ENCODE results near the gene SF3A1. TPM values are rescaled to one million over a fixed set of nuclear protein-coding genes. Genes with fewer than 3 reads are reported as not detected.

SF3A1 gene
- total and polyA plus RNA-seq, 2 donors (not counting 1 experiment from before 2014, with no cell fraction given): 92.1 to 283 TPM

DNA sequence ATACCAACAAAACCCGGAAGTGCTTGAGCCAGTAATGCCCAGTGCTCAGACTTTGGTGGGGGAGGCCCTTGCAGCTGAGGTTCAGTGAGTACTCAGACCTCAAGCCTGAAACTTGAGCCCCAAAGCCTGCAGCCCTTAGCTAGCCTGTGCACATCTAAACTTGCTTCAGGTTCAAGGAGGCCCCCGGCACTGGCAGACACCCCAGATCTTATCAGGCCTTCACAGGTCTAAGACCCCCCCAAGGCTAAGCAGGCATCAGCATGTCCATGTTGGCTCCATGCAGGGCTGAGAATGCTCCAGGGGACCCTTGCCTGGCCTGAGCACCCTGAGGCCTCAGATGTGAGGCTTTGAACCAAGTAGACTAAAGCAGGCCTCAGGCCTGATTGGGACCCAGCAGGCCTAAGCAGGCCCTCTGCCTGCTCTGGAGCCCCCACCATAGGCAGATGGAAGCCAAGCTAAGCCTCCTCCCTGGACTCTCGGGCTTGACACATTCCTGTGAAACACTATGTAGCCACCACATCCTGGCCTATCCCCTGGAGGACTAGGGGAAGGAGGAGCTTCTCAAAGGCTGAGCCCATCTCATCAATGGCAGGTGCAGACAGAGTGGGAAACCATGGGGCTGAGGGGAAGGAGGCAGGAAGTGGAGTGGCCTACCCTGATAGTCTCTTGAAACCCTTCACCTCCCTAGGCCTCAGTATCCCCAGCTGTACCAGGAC lies 66.2 kb downstream of the SF3A1 start:
- WGBS (ENCODE audit: insufficient coverage): 50% methylated on average over 2 of the region's 3 CpGs
- TF ChIP-seq, protein P1, sequence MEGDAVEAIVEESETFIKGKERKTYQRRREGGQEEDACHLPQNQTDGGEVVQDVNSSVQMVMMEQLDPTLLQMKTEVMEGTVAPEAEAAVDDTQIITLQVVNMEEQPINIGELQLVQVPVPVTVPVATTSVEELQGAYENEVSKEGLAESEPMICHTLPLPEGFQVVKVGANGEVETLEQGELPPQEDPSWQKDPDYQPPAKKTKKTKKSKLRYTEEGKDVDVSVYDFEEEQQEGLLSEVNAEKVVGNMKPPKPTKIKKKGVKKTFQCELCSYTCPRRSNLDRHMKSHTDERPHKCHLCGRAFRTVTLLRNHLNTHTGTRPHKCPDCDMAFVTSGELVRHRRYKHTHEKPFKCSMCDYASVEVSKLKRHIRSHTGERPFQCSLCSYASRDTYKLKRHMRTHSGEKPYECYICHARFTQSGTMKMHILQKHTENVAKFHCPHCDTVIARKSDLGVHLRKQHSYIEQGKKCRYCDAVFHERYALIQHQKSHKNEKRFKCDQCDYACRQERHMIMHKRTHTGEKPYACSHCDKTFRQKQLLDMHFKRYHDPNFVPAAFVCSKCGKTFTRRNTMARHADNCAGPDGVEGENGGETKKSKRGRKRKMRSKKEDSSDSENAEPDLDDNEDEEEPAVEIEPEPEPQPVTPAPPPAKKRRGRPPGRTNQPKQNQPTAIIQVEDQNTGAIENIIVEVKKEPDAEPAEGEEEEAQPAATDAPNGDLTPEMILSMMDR (IDR thresholded peaks at IDR 0.05): no peak
- no peak for TF ChIP-seq EZH2 (IDR thresholded peaks at IDR 0.05; ENCODE audit: borderline replicate concordance, insufficient read depth, low read depth, low read length, poor library complexity, severe bottlenecking)
- Mint-ChIP-seq H3K27ac (peak overlapping the region; percentile 93), H3K4me3 (peak overlapping the region; percentile 93), H3K4me1 (peaks cover 38% of the 10 kb centered on the region), H3K27me3 (no peaks in the 10 kb centered on the region), H3K9me3 (ENCODE audit: insufficient read depth) (no peaks in the 10 kb centered on the region)
- H3K36me3 ChIP-seq (replicated peaks in 1 of 2; ENCODE audit: control extremely low read depth in 1 of 2, control insufficient read depth in 1 of 2, extremely low read depth in 1 of 2, insufficient read depth in 2 of 2, low read length in 1 of 2): peaks cover 0 to 39% of the 10 kb centered on the region in 2 experiments
- ChIA-PET CTCF (interaction anchor here (1.4 to 13.2 kb wide), 8 partner anchors 19 to 135 kb away, joined by 3 to 510 read pairs (median 80); partner anchors contain the start of genes CCDC157, MTFP1, RNF215 and SEC14L2), POLR2A (interaction anchor here (1.1 to 5.9 kb wide), 7 partner anchors 14 to 134 kb away, joined by 3 to 64 read pairs (median 16); partner anchors contain the start of genes CCDC157, SEC14L2, SF3A1 and TBC1D10A)
- H3K27ac ChIP-seq (ENCODE audit: low read length in 2 of 2): peak overlapping the region; percentile 34 to 72
- H2AFZ ChIP-seq (ENCODE audit: insufficient read depth, low read depth, low read length, poor library complexity, severe bottlenecking): peak overlapping the region; percentile 92
- peaks cover 20% of the 10 kb centered on the region for H3K79me2 ChIP-seq (ENCODE audit: control insufficient read depth, insufficient read depth, low read length)
- H3K27me3 ChIP-seq (replicated peaks in 1 of 4; ENCODE audit: control extremely low read depth in 1 of 4, control insufficient read depth in 3 of 4, insufficient read depth in 4 of 4, low read length in 3 of 4): no peaks in the 10 kb centered on the region
- no peaks in the 10 kb centered on the region for H3K9me3 ChIP-seq (ENCODE audit: control extremely low read depth in 1 of 3, control insufficient read depth in 2 of 3, insufficient read depth in 1 of 3, low read length in 2 of 3)
- peak overlapping the region in 4 of 5 experiments; percentile 69 to 83 (median 72) for H3K4me3 ChIP-seq (ENCODE audit: control extremely low read depth in 1 of 5, extremely low read depth in 1 of 5, insufficient read depth in 1 of 5, low read depth in 2 of 5, low read length in 4 of 5)
- no peak overlapping the region for H3K9ac ChIP-seq (ENCODE audit: low read length)
- ATAC-seq (ENCODE audit: low read depth) (no peak), DNase-seq (no peak)
- peak overlapping the region; percentile 98 for H3K4me2 ChIP-seq (replicated peaks; ENCODE audit: low read depth, low read length, poor library complexity, severe bottlenecking)
- H4K20me1 ChIP-seq (ENCODE audit: control insufficient read depth, insufficient read depth, low read length, poor library complexity, severe bottlenecking): peaks cover 16% of the 10 kb centered on the region
- H3K4me1 ChIP-seq (ENCODE audit: control insufficient read depth in 2 of 2, insufficient read depth in 2 of 2, low read length in 2 of 2): peaks cover 23 to 44% of the 10 kb centered on the region in 2 donors
- intact Hi-C loops (cut with micrococcal nuclease): no loop called here

DNA sequence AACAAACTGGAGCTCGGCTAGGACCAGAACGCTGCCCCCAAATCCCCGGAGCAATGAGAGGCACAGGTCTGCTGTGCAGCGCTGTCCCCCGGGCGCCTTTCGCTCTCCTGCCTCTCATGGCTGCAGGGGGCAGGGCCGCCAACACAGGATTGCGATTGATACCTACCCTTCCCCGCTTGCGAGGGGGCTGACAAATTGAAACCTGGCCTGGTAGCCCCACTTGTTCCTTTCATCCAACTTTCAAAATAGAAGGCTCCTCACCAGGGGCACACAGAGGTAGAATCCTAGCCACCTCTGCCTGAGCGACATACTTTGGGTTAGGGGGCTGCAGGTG lies 66.7 kb downstream of the SF3A1 start:
- Histone ChIP-seq H3K36me3 (replicated peaks in 1 of 2; ENCODE audit: control extremely low read depth in 1 of 2, control insufficient read depth in 1 of 2, extremely low read depth in 1 of 2, insufficient read depth in 2 of 2, low read length in 1 of 2) (peaks cover 0 to 37% of the 10 kb centered on the region in 2 experiments), H3K4me1 (ENCODE audit: control insufficient read depth in 2 of 2, insufficient read depth in 2 of 2, low read length in 2 of 2) (peaks cover 23 to 44% of the 10 kb centered on the region in 2 donors), H3K9me3 (ENCODE audit: control extremely low read depth in 1 of 3, control insufficient read depth in 2 of 3, insufficient read depth in 1 of 3, low read length in 2 of 3) (no peaks in the 10 kb centered on the region)

More for the DNA sequence above, 66.7 kb downstream of the SF3A1 start:
- Mint-ChIP-seq H3K27me3 (no peaks in the 10 kb centered on the region), H3K4me1 (peaks cover 38% of the 10 kb centered on the region), H3K27ac (peak overlapping the region; percentile 93), H3K4me3 (peak overlapping the region; percentile 93), H3K9me3 (ENCODE audit: insufficient read depth) (no peaks in the 10 kb centered on the region)
- ChIA-PET POLR2A (interaction anchor here (1.3 to 5.9 kb wide), 7 partner anchors 15 to 134 kb away, joined by 3 to 64 read pairs (median 20); partner anchors contain the start of genes CCDC157, RNF215, SF3A1 and TBC1D10A), CTCF (interaction anchor here (2.7 to 13.2 kb wide), 10 partner anchors 19 to 195 kb away, joined by 11 to 510 read pairs (median 46); partner anchors contain the start of genes CCDC157, MTFP1, RNF215 and SEC14L2)
- H4K20me1 ChIP-seq (ENCODE audit: control insufficient read depth, insufficient read depth, low read length, poor library complexity, severe bottlenecking): peaks cover 11% of the 10 kb centered on the region
- H3K4me3 ChIP-seq (ENCODE audit: control extremely low read depth in 1 of 5, extremely low read depth in 1 of 5, insufficient read depth in 1 of 5, low read depth in 2 of 5, low read length in 4 of 5): peak overlapping the region; percentile 13 to 83 (median 70)
- TF ChIP-seq, protein P1 (IDR thresholded peaks at IDR 0.05): no peak
- no peak for TF ChIP-seq EZH2 (IDR thresholded peaks at IDR 0.05; ENCODE audit: borderline replicate concordance, insufficient read depth, low read depth, low read length, poor library complexity, severe bottlenecking)
- H3K27me3 ChIP-seq (replicated peaks in 1 of 4; ENCODE audit: control extremely low read depth in 1 of 4, control insufficient read depth in 3 of 4, insufficient read depth in 4 of 4, low read length in 3 of 4): no peaks in the 10 kb centered on the region
- peak; percentile 24 for ATAC-seq (ENCODE audit: low read depth)
- H3K9ac ChIP-seq (ENCODE audit: low read length): peak overlapping the region; percentile 77
- H2AFZ ChIP-seq (ENCODE audit: insufficient read depth, low read depth, low read length, poor library complexity, severe bottlenecking): peak overlapping the region; percentile 92
- no peak for DNase-seq
- 14% methylated on average over 10 of the region's 12 CpGs for WGBS (ENCODE audit: insufficient coverage)
- H3K4me2 ChIP-seq (replicated peaks; ENCODE audit: low read depth, low read length, poor library complexity, severe bottlenecking): peak overlapping the region; percentile 98
- H3K79me2 ChIP-seq (ENCODE audit: control insufficient read depth, insufficient read depth, low read length): peaks cover 14% of the 10 kb centered on the region
- intact Hi-C loops (cut with micrococcal nuclease): loop anchor here (1.0 to 5.0 kb wide), 4 partner anchors 15 to 302 kb away; partner anchors contain the start of genes PES1 and SF3A1
- peak overlapping the region; percentile 34 to 72 for H3K27ac ChIP-seq (ENCODE audit: low read length in 2 of 2)

Measured in B cell (primary cell).